Measurements from ENCODE around the gene VPS37C.
"Not testable (repeated sequence)": the region's sequence is repeated elsewhere in the genome, so short reads cannot be mapped to it uniquely, and the experiment has no call there.

Gene VPS37C

GRCh38 chr11:61172356-61172755 lies 11.1 kb upstream of the VPS37C start:
- no peak for TF ChIP-seq CTCF (conservative IDR thresholded peaks at IDR 0.05)
- peak overlapping the region; percentile 43 for H3K27ac ChIP-seq

- H3K27ac ChIP-seq: peak overlapping the region; percentile 43
- TF ChIP-seq CTCF (conservative IDR thresholded peaks at IDR 0.05): no peak
These were observed 10.7 kb upstream of the VPS37C start for GRCh38 chr11:61171907-61172306.

GRCh38 chr11:61170566-61170965 lies 9.3 kb upstream of the VPS37C start:
- no peak for TF ChIP-seq CTCF (conservative IDR thresholded peaks at IDR 0.05)
- H3K27ac ChIP-seq: no peak overlapping the region

GRCh38 chr11:61168800-61169199 lies 7.6 kb upstream of the VPS37C start:
- no peak for TF ChIP-seq CTCF (conservative IDR thresholded peaks at IDR 0.05)
- H3K27ac ChIP-seq: no peak overlapping the region

- H3K27ac ChIP-seq: no peak overlapping the region
- TF ChIP-seq CTCF (conservative IDR thresholded peaks at IDR 0.05): no peak
These were observed 6.9 kb upstream of the VPS37C start for GRCh38 chr11:61168042-61168688.

GRCh38 chr11:61166331-61166730 lies 5.1 kb upstream of the VPS37C start:
- H3K27ac ChIP-seq: not testable (repeated sequence)

GRCh38 chr11:61165785-61166184 lies 4.6 kb upstream of the VPS37C start:
- peak overlapping the region; percentile 42 for H3K27ac ChIP-seq

GRCh38 chr11:61164606-61165424 lies 3.6 kb upstream of the VPS37C start:
- H3K27ac ChIP-seq: peak overlapping the region; percentile 42
- TF ChIP-seq CTCF (conservative IDR thresholded peaks at IDR 0.05): no peak

Data from VCaP (cell line).